CD4-positive, alpha-beta T cell treated with Interleukin-2 at 100 ng/mL for 4 hours (primary cell): ENCODE results near the gene TBKBP1.
A peak's percentile ranks its signal among the peaks of the same experiment; 100 is the strongest.

Source experiments
- DNase-seq: peaks from one replicate; pipeline ENCODE4 v3.0.0-alpha.2; 2020; ENCODE audit warnings: low spot score

The TBKBP1 gene

GRCh38 chr17:47693731-47694580, at the start of gene TBKBP1:
Gene TBKBP1, plus strand, starts transcription at chr17:47694161. Its CDS starts 1,952 bp downstream, at chr17:47696113.
- peak; percentile 53 for DNase-seq

- DNase-seq, result no peak
Measured at GRCh38 chr17:47644324-47644723, 49.6 kb upstream of the TBKBP1 start.

GRCh38 chr17:47649153-47649971, 44.6 kb upstream of the TBKBP1 start, which contains the start of gene KPNB1:
Gene KPNB1, plus strand, starts transcription at chr17:47649919. Its CDS starts 326 bp downstream, at chr17:47650245.
- DNase-seq, result peak; percentile 99

- no peak for DNase-seq
Measured at GRCh38 chr17:47649972-47650524, 43.9 kb upstream of the TBKBP1 start.

- DNase-seq, result peak; percentile 96
Measured at GRCh38 chr17:47650525-47651522, 43.1 kb upstream of the TBKBP1 start.

- DNase-seq, result no peak
Measured at GRCh38 chr17:47651704-47652103, 42.3 kb upstream of the TBKBP1 start.

- DNase-seq, result no peak
Measured at GRCh38 chr17:47652570-47652969, 41.4 kb upstream of the TBKBP1 start.

GRCh38 chr17:47653442-47653841, 40.5 kb upstream of the TBKBP1 start:
- DNase-seq, result no peak

GRCh38 chr17:47654991-47655390, 39.0 kb upstream of the TBKBP1 start:
- DNase-seq, result no peak

- peak; percentile 55 for DNase-seq
Measured at GRCh38 chr17:47660064-47660492, 33.9 kb upstream of the TBKBP1 start.

- peak; percentile 82 for DNase-seq
Measured at GRCh38 chr17:47663912-47664623, 29.9 kb upstream of the TBKBP1 start.

- DNase-seq, result no peak
Measured at GRCh38 chr17:47664624-47664941, 29.4 kb upstream of the TBKBP1 start.

GRCh38 chr17:47665655-47666054, 28.3 kb upstream of the TBKBP1 start:
- no peak for DNase-seq

GRCh38 chr17:47669081-47669480, 24.9 kb upstream of the TBKBP1 start:
- DNase-seq, result no peak

GRCh38 chr17:47670064-47670463, 23.9 kb upstream of the TBKBP1 start:
- no peak for DNase-seq

GRCh38 chr17:47674499-47674898, 19.5 kb upstream of the TBKBP1 start:
- DNase-seq, result no peak

GRCh38 chr17:47675380-47676198, 18.4 kb upstream of the TBKBP1 start:
- DNase-seq, result no peak

GRCh38 chr17:47676199-47676472, 17.8 kb upstream of the TBKBP1 start:
- DNase-seq, result no peak

- DNase-seq, result no peak
Measured at GRCh38 chr17:47676510-47677165, 17.3 kb upstream of the TBKBP1 start.

- no peak for DNase-seq
Measured at GRCh38 chr17:47678196-47678595, 15.8 kb upstream of the TBKBP1 start.
